Loucy (cell line): ENCODE results near the gene MUS81.

Experiments used
- H2AFZ ChIP-seq: fragments of 200-600 bp; sonication (generic); 2 replicates; pipeline ENCODE4 v1.6.0; 2016; ENCODE audit warnings: antibody characterized with exemption, mild to moderate bottlenecking, low read length, moderate library complexity
- H3F3A ChIP-seq: fragments of 200-600 bp; 2 replicates; pipeline ENCODE4 v1.6.0; 2016; ENCODE audit warnings: antibody characterized with exemption, low read depth, mild to moderate bottlenecking
- H3K27me3 ChIP-seq: fragments of 200-600 bp; sonication (generic); 2 replicates; pipeline ENCODE4 v1.6.1; 2014; ENCODE audit warnings: low read length, mild to moderate bottlenecking; ENCODE audit not compliant: insufficient read depth, poor library complexity, severe bottlenecking
- H3K36me3 ChIP-seq: fragments of 200-600 bp; sonication (generic); 2 replicates; pipeline ENCODE4 v1.6.1; 2016; ENCODE audit warnings: low read length; ENCODE audit not compliant: insufficient read depth
- H3K4me1 ChIP-seq: fragments of 200-600 bp; sonication (generic); 2 replicates; pipeline ENCODE4 v1.5.1; 2014; ENCODE audit warnings: low read length, mild to moderate bottlenecking; ENCODE audit not compliant: insufficient read depth, poor library complexity, severe bottlenecking
- H3K4me2 ChIP-seq: fragments of 200-600 bp; sonication (generic); 2 replicates; pipeline ENCODE4 v1.6.0; 2014; ENCODE audit warnings: antibody characterized with exemption, low read length, low read depth, mild to moderate bottlenecking; ENCODE audit not compliant: poor library complexity, severe bottlenecking
- H3K4me3 ChIP-seq: fragments of 200-600 bp; sonication (generic); 2 replicates; pipeline ENCODE4 v1.5.1; 2014; ENCODE audit warnings: low read length, mild to moderate bottlenecking, mixed read lengths; ENCODE audit not compliant: poor library complexity, severe bottlenecking
- H3K79me2 ChIP-seq: fragments of 200-600 bp; sonication (generic); 2 replicates; pipeline ENCODE4 v1.6.1; 2014; ENCODE audit warnings: low read length; ENCODE audit not compliant: insufficient read depth
- H3K9ac ChIP-seq: fragments of 200-600 bp; sonication (generic); 2 replicates; pipeline ENCODE4 v1.6.0; 2014; ENCODE audit warnings: mild to moderate bottlenecking, low read depth, low read length, moderate library complexity; ENCODE audit not compliant: poor library complexity, severe bottlenecking
- H3K9me2 ChIP-seq: fragments of 200-600 bp; sonication (generic); replicated peaks from 2 replicates; pipeline ENCODE4 v1.6.1; 2016; ENCODE audit warnings: low read depth, low read length, mixed read lengths
- H3K9me3 ChIP-seq: fragments of 200-600 bp; sonication (generic); 2 replicates; pipeline ENCODE4 v1.6.1; 2014; ENCODE audit warnings: mild to moderate bottlenecking, antibody characterized with exemption, low read length, low read depth; ENCODE audit not compliant: insufficient read depth
- H4K20me1 ChIP-seq: fragments of 200-600 bp; sonication (generic); 2 replicates; pipeline ENCODE4 v1.6.0; 2014; ENCODE audit warnings: antibody characterized with exemption, low read length, mild to moderate bottlenecking; ENCODE audit not compliant: insufficient read depth, poor library complexity, severe bottlenecking
- EZH2phosphoT487 ChIP-seq: fragments of 200-600 bp; IDR thresholded peaks from 2 replicates; pipeline ENCODE4 v1.6.1; 2018; ENCODE audit warnings: antibody characterized with exemption, mild to moderate bottlenecking, moderate library complexity, borderline replicate concordance
- TF ChIP-seq, protein P1 (sequence below): fragments of 200-600 bp; sonication (generic); conservative IDR thresholded peaks from 2 replicates; pipeline ENCODE4 v1.5.1; 2014; ENCODE audit warnings: mild to moderate bottlenecking, antibody characterized with exemption, low read length

MUS81 gene, protein sequence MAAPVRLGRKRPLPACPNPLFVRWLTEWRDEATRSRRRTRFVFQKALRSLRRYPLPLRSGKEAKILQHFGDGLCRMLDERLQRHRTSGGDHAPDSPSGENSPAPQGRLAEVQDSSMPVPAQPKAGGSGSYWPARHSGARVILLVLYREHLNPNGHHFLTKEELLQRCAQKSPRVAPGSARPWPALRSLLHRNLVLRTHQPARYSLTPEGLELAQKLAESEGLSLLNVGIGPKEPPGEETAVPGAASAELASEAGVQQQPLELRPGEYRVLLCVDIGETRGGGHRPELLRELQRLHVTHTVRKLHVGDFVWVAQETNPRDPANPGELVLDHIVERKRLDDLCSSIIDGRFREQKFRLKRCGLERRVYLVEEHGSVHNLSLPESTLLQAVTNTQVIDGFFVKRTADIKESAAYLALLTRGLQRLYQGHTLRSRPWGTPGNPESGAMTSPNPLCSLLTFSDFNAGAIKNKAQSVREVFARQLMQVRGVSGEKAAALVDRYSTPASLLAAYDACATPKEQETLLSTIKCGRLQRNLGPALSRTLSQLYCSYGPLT

DNA sequence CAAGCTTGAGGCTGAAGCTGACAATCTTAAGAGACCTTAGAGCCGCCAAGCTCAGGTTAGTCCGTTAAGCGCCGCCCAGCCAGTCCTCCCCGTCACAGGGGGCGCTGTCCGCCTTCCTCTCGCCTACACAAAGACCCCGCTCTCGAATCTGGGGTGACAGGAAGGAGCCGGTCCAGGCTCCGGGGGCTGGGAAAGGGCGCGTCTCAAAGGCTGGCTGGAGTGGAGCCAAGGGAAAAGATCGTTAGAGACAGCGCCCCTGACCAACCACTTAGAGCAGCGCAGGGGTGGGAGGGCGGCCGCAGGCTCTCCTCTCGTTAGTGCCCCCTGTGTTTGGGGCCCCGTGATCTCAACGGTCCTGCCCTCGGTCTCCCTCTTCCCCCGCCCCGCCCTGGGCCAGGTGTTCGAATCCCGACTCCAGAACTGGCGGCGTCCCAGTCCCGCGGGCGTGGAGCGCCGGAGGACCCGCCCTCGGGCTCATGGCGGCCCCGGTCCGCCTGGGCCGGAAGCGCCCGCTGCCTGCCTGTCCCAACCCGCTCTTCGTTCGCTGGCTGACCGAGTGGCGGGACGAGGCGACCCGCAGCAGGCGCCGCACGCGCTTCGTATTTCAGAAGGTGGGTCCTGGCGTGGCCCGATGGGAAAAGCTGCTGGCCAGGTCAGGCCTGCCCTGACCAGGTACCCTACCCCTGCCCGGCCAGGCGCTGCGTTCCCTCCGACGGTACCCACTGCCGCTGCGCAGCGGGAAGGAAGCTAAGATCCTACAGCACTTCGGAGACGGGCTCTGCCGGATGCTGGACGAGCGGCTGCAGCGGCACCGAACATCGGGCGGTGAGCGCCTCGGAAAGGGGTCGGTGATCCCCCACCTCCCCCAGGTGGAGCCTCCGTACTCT is at the start of gene MUS81:
TSS of gene MUS81 (plus strand) at position 156 of the 887 bp plus-strand sequence. CDS start at position 477, 321 bp downstream.
- H3K9me2 ChIP-seq, result no peaks in the 10 kb centered on the region
- peaks cover 11% of the 10 kb centered on the region for H3K27me3 ChIP-seq
- TF ChIP-seq, protein P1, sequence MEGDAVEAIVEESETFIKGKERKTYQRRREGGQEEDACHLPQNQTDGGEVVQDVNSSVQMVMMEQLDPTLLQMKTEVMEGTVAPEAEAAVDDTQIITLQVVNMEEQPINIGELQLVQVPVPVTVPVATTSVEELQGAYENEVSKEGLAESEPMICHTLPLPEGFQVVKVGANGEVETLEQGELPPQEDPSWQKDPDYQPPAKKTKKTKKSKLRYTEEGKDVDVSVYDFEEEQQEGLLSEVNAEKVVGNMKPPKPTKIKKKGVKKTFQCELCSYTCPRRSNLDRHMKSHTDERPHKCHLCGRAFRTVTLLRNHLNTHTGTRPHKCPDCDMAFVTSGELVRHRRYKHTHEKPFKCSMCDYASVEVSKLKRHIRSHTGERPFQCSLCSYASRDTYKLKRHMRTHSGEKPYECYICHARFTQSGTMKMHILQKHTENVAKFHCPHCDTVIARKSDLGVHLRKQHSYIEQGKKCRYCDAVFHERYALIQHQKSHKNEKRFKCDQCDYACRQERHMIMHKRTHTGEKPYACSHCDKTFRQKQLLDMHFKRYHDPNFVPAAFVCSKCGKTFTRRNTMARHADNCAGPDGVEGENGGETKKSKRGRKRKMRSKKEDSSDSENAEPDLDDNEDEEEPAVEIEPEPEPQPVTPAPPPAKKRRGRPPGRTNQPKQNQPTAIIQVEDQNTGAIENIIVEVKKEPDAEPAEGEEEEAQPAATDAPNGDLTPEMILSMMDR, result peak; percentile 90
- no peak for TF ChIP-seq EZH2phosphoT487
- no peaks in the 10 kb centered on the region for H3K9me3 ChIP-seq
- H3K36me3 ChIP-seq, result peaks cover 34% of the 10 kb centered on the region; the same call in 1 of the 2 replicates
- H3K9ac ChIP-seq, result peak within 1 kb of the TSS; percentile 98
- peak within 1 kb of the TSS; percentile 80 for H3K4me3 ChIP-seq
- peak within 1 kb of the TSS; percentile 87; the same call in 1 of the 2 replicates for H2AFZ ChIP-seq
- peaks cover 42% of the 10 kb centered on the region for H4K20me1 ChIP-seq
- H3F3A ChIP-seq, result 0 out of 2 replicates have a peak, but pooled peaks cover 7% of the 10 kb centered on the region
- peaks cover 72% of the 10 kb centered on the region for H3K79me2 ChIP-seq
- peaks cover 38% of the 10 kb centered on the region for H3K4me1 ChIP-seq
- peak within 1 kb of the TSS; percentile 99 for H3K4me2 ChIP-seq

DNA sequence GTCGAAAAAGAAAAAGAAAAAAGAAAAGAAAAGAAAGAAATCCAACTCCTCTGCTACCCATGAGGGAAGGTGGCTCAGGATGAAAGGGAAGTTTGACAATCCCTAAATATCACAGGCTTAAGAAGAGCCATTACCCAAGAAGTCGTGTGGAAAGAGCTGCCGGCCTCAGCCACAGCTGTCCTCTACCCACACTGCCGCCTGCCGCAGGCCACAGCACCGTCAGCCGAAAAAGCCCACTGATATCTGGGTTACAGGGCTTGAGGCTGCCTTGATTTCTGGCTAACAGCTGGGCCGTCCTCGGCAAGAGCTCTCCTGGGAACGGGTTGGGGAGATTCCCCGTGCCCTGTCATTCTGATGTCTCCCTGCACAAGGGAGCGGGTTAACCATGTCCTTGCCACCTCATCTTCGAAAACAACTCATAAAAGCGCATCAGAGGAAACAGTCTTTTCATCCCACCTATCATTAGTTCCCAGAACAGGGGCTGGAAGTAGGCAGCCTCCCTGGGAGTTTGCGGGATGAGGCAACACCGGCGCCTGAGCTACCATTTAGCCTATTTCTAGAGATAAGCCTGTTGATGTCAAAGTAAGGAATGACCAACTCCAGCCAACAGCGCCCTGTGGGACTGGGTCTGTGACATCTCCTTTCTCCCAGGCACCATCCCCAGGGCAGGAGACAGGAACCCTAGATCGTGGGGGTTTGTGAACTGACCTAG is 48.3 kb upstream of the MUS81 start:
- peaks cover 5% of the 10 kb centered on the region; the same call in 1 of the 2 replicates for H3K79me2 ChIP-seq
- no peak overlapping the region for H3K9ac ChIP-seq
- H3K27me3 ChIP-seq, result no peaks in the 10 kb centered on the region
- H3K9me3 ChIP-seq, result no peaks in the 10 kb centered on the region
- H3F3A ChIP-seq, result peaks cover 4% of the 10 kb centered on the region; the same call in 1 of the 2 replicates
- peaks cover 5% of the 10 kb centered on the region for H3K4me1 ChIP-seq
- no peak overlapping the region for H2AFZ ChIP-seq
- no peak overlapping the region for H3K4me3 ChIP-seq
- no peaks in the 10 kb centered on the region for H3K36me3 ChIP-seq
- no peak overlapping the region for H3K4me2 ChIP-seq
- no peaks in the 10 kb centered on the region for H3K9me2 ChIP-seq
- TF ChIP-seq, protein P1, result no peak
- no peak for TF ChIP-seq EZH2phosphoT487
- H4K20me1 ChIP-seq, result no peaks in the 10 kb centered on the region
